Astrocyte (in vitro differentiated cells and primary cell): ENCODE data around the gene KIR3DL1. TPM values are rescaled to one million over a fixed set of nuclear protein-coding genes. Genes with fewer than 3 reads are reported as not detected.
"Not testable (repeated sequence)": the region's sequence is repeated elsewhere in the genome, so short reads cannot be mapped to it uniquely, and the experiment has no call there.

Experiments used
- DNase-seq: peaks from one replicate; pipeline ENCODE4 v3.0.0-alpha.2; 2010; ENCODE audit warnings: low read depth
- FAIRE-seq: peaks from 2 replicates; lab custom pipeline; 2011; peaks lifted over from hg19 to GRCh38; lab: Jason Lieb, UNC
- H2AFZ ChIP-seq: 2 replicates; pipeline ENCODE4 v1.6.0; 2012; ENCODE audit warnings: low read depth, low read length, inconsistent platforms
- H3K27ac ChIP-seq: 2 replicates; pipeline ENCODE4 v1.5.1; 2011; ENCODE audit warnings: low read depth, low read length, inconsistent platforms
- H3K27me3 ChIP-seq: 2 replicates; pipeline ENCODE4 v1.6.0; 2011; ENCODE audit warnings: low read length, inconsistent platforms; ENCODE audit not compliant: insufficient read depth
- H3K36me3 ChIP-seq: 2 replicates; pipeline ENCODE4 v1.5.1; 2011; ENCODE audit warnings: low read length, inconsistent platforms; ENCODE audit not compliant: insufficient read depth
- H3K4me1 ChIP-seq: 2 replicates; pipeline ENCODE4 v1.5.1; 2011; ENCODE audit warnings: low read length, inconsistent platforms; ENCODE audit not compliant: insufficient read depth
- H3K4me2 ChIP-seq: 2 replicates; pipeline ENCODE4 v1.6.0; 2012; ENCODE audit warnings: low read length, inconsistent platforms
- H3K4me3 ChIP-seq: 2 replicates; pipeline ENCODE4 v1.5.1; 2011; ENCODE audit warnings: low read depth, mild to moderate bottlenecking, low read length, inconsistent platforms; ENCODE audit not compliant: insufficient read depth
- H3K79me2 ChIP-seq: 2 replicates; pipeline ENCODE4 v1.6.0; 2012; ENCODE audit warnings: mild to moderate bottlenecking, low read length, inconsistent platforms; ENCODE audit not compliant: insufficient read depth
- H3K9ac ChIP-seq: 2 replicates; pipeline ENCODE4 v1.6.0; 2012; ENCODE audit warnings: mild to moderate bottlenecking, low read length, inconsistent platforms
- H3K9me3 ChIP-seq: 2 replicates; pipeline ENCODE4 v1.5.1; 2012; ENCODE audit warnings: low read depth, mild to moderate bottlenecking, low read length, inconsistent platforms; ENCODE audit not compliant: insufficient read depth
- H4K20me1 ChIP-seq: 2 replicates; pipeline ENCODE4 v1.6.0; 2012; ENCODE audit warnings: low read length, inconsistent platforms; ENCODE audit not compliant: insufficient read depth
- H3K27ac Mint-ChIP-seq: one replicate; pipeline ENCODE4 v1.8.0; 2021; ENCODE audit warnings: mild to moderate bottlenecking, mixed read lengths; ENCODE audit not compliant: unreplicated experiment
- H3K27me3 Mint-ChIP-seq: one replicate; pipeline ENCODE4 v1.8.0; 2021; ENCODE audit warnings: low read depth, mixed read lengths; ENCODE audit not compliant: unreplicated experiment
- H3K36me3 Mint-ChIP-seq: one replicate; pipeline ENCODE4 v1.8.0; 2021; ENCODE audit warnings: low read depth, mixed read lengths; ENCODE audit not compliant: unreplicated experiment
- H3K4me1 Mint-ChIP-seq: one replicate; pipeline ENCODE4 v1.8.0; 2021; ENCODE audit warnings: low read depth, mixed read lengths; ENCODE audit not compliant: unreplicated experiment
- H3K4me3 Mint-ChIP-seq: one replicate; pipeline ENCODE4 v1.8.0; 2021; ENCODE audit warnings: mild to moderate bottlenecking, moderate library complexity, mixed read lengths; ENCODE audit not compliant: unreplicated experiment
- H3K9me3 Mint-ChIP-seq: one replicate; pipeline ENCODE4 v1.8.0; 2021; ENCODE audit warnings: mild to moderate bottlenecking, mixed read lengths; ENCODE audit not compliant: unreplicated experiment
- EZH2 ChIP-seq: IDR thresholded peaks from 2 replicates; pipeline ENCODE4 v1.6.1; 2012; ENCODE audit warnings: mild to moderate bottlenecking, low read length, inconsistent platforms; ENCODE audit not compliant: insufficient read depth
- total RNA-seq: library from RNA; stranded (reverse); gene quantifications from 2 replicates; pipeline ENCODE4 v1.2.1, GENCODE V29; 2021
- TF ChIP-seq, protein P1 (sequence below): IDR thresholded peaks from 2 replicates; pipeline ENCODE4 v1.5.1; 2011; ENCODE audit warnings: low read depth, mild to moderate bottlenecking, inconsistent platforms, low read length, moderate library complexity; ENCODE audit not compliant: insufficient read depth

KIR3DL1 gene
- total RNA-seq, 1 donor from 2014 or later = not detected

- not testable (repeated sequence) for H3K36me3 Mint-ChIP-seq, H3K27me3 ChIP-seq, DNase-seq, H3K9ac ChIP-seq, H3K36me3 ChIP-seq, H2AFZ ChIP-seq, H3K4me3 ChIP-seq, H3K27ac ChIP-seq, H3K4me2 ChIP-seq, H3K9me3 ChIP-seq, H3K4me3 Mint-ChIP-seq, H3K4me1 ChIP-seq, FAIRE-seq, H3K4me1 Mint-ChIP-seq, H3K27me3 Mint-ChIP-seq, H4K20me1 ChIP-seq, H3K27ac Mint-ChIP-seq, H3K79me2 ChIP-seq
- H3K9me3 Mint-ChIP-seq = peaks cover 21% of the 10 kb centered on the region
Observed at GRCh38 chr19:54788154-54788553, 28.1 kb upstream of the KIR3DL1 start.

GRCh38 chr19:54790711-54791110, 25.6 kb upstream of the KIR3DL1 start:
- Histone ChIP-seq H3K27me3 (no peaks in the 10 kb centered on the region), H3K4me1 (no peaks in the 10 kb centered on the region), H3K27ac (no peak overlapping the region), H3K9me3 (peaks cover 3% of the 10 kb centered on the region), H3K4me2 (no peak overlapping the region), H3K4me3 (no peak overlapping the region), H3K9ac (no peak overlapping the region), H3K79me2 (no peaks in the 10 kb centered on the region), H3K36me3 (no peaks in the 10 kb centered on the region), H4K20me1 (no peaks in the 10 kb centered on the region), H2AFZ (no peak overlapping the region)
- Mint-ChIP-seq H3K9me3 (peaks cover 18% of the 10 kb centered on the region), H3K27ac (no peak overlapping the region), H3K27me3 (no peaks in the 10 kb centered on the region), H3K36me3 (no peaks in the 10 kb centered on the region), H3K4me3 (no peak overlapping the region), H3K4me1 (no peaks in the 10 kb centered on the region)
- FAIRE-seq (no peak), DNase-seq (no peak)
- TF ChIP-seq, protein P1, sequence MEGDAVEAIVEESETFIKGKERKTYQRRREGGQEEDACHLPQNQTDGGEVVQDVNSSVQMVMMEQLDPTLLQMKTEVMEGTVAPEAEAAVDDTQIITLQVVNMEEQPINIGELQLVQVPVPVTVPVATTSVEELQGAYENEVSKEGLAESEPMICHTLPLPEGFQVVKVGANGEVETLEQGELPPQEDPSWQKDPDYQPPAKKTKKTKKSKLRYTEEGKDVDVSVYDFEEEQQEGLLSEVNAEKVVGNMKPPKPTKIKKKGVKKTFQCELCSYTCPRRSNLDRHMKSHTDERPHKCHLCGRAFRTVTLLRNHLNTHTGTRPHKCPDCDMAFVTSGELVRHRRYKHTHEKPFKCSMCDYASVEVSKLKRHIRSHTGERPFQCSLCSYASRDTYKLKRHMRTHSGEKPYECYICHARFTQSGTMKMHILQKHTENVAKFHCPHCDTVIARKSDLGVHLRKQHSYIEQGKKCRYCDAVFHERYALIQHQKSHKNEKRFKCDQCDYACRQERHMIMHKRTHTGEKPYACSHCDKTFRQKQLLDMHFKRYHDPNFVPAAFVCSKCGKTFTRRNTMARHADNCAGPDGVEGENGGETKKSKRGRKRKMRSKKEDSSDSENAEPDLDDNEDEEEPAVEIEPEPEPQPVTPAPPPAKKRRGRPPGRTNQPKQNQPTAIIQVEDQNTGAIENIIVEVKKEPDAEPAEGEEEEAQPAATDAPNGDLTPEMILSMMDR = no peak
- no peak for TF ChIP-seq EZH2

DNA sequence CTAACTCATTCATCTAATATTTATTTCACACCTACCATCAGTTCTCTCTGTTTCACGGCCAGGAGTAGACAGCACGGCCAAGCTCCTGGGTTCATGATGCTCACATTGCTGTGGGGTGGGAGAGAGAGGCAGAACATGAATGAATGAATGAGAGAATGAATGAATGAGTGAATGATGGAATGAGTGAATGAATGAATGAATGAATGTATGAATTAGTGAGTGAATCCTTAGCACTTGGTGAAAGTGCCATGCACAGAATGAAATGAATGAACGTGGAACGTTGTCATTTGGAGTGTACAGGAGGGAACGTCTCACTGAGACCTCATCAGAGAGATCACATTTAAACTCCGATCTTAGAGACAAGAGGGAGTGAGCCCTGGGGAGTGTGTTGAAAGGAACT, 24.8 kb upstream of the KIR3DL1 start:
- no peak overlapping the region for H3K27ac ChIP-seq
- no peaks in the 10 kb centered on the region for H3K27me3 ChIP-seq
- Mint-ChIP-seq H3K27ac (no peak overlapping the region), H3K4me3 (no peak overlapping the region), H3K27me3 (no peaks in the 10 kb centered on the region), H3K4me1 (no peaks in the 10 kb centered on the region), H3K36me3 (no peaks in the 10 kb centered on the region), H3K9me3 (peaks cover 14% of the 10 kb centered on the region)
- H3K36me3 ChIP-seq = no peaks in the 10 kb centered on the region
- H3K9ac ChIP-seq = no peak overlapping the region
- peaks cover 3% of the 10 kb centered on the region for H3K9me3 ChIP-seq
- no peak overlapping the region for H3K4me3 ChIP-seq
- no peak overlapping the region for H3K4me2 ChIP-seq
- no peak overlapping the region for H2AFZ ChIP-seq
- H4K20me1 ChIP-seq = no peaks in the 10 kb centered on the region
- DNase-seq = no peak
- FAIRE-seq = no peak
- TF ChIP-seq EZH2 = no peak
- TF ChIP-seq, protein P1 = no peak
- H3K79me2 ChIP-seq = no peaks in the 10 kb centered on the region
- H3K4me1 ChIP-seq = no peaks in the 10 kb centered on the region
